ENCODE data around the gene IGFBP7.

DNA sequence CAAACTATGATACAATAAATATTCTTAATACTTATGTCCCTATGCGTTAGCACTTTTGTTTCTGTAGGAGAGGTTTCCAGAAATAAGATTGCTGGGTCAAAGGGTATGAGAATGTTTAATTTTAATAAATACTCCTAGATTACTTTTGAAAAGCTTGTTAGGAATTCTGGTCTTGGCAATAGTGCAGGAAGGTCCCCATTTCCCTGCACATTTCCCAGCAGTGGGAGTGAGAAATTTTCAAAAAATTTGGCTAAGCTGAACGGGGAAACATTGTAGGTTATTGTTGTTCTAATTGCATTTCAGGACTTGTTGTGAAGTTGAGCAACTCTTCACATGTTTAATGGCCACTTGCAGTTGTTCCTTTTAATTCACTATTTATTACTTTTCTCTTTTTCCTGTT lies 27.1 kb downstream of the IGFBP7 start:
- TF ChIP-seq YY1 (IDR thresholded peaks at IDR 0.05): no peak
- TF ChIP-seq ZBTB33 (IDR thresholded peaks at IDR 0.05): no peak
- TF ChIP-seq, protein P1, sequence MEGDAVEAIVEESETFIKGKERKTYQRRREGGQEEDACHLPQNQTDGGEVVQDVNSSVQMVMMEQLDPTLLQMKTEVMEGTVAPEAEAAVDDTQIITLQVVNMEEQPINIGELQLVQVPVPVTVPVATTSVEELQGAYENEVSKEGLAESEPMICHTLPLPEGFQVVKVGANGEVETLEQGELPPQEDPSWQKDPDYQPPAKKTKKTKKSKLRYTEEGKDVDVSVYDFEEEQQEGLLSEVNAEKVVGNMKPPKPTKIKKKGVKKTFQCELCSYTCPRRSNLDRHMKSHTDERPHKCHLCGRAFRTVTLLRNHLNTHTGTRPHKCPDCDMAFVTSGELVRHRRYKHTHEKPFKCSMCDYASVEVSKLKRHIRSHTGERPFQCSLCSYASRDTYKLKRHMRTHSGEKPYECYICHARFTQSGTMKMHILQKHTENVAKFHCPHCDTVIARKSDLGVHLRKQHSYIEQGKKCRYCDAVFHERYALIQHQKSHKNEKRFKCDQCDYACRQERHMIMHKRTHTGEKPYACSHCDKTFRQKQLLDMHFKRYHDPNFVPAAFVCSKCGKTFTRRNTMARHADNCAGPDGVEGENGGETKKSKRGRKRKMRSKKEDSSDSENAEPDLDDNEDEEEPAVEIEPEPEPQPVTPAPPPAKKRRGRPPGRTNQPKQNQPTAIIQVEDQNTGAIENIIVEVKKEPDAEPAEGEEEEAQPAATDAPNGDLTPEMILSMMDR (IDR thresholded peaks at IDR 0.05; ENCODE audit: low read depth, low read length, missing input control): no peak
- TF ChIP-seq RAD21 (IDR thresholded peaks at IDR 0.05): no peak
- TF ChIP-seq HNF4A (conservative IDR thresholded peaks at IDR 0.05): no peak
- peak; percentile 46 for TF ChIP-seq REST (IDR thresholded peaks at IDR 0.05)
- TF ChIP-seq NR2F2 (IDR thresholded peaks at IDR 0.05): peak; percentile 55
- no peak for TF ChIP-seq TAF1 (conservative IDR thresholded peaks at IDR 0.05)
- peak in 1 of 2 donors; percentile 5 for TF ChIP-seq RXRA (IDR thresholded peaks at IDR 0.05)
- TF ChIP-seq, protein P2, sequence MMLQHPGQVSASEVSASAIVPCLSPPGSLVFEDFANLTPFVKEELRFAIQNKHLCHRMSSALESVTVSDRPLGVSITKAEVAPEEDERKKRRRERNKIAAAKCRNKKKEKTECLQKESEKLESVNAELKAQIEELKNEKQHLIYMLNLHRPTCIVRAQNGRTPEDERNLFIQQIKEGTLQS (IDR thresholded peaks at IDR 0.05): no peak

Data from liver (tissue), 3 donors.